ENCODE data around the gene MYCBP2.
"Not testable (repeated sequence)": the region's sequence is repeated elsewhere in the genome, so short reads cannot be mapped to it uniquely, and the experiment has no call there.

MYCBP2 gene

DNA sequence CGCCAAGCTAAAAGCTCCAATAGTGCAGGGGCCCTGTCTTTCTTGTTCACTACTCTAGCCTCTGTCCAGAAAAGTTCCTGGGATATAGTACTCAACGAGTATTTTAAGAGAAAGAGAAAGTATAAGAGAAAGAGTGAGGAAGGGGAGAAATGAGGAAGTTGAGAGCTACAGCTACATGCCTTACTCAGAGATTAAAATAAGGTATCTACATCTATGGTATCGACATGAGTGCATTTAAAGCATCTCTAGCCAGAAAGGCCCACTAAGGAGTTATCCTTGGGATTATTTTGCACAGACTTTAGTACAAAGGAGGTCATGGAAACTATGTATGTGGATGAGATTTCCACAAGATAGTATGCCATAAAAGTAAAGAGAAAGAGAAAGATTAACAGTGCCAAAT lies 28.5 kb downstream of the MYCBP2 start:
- DNase-seq, result no peak

DNA sequence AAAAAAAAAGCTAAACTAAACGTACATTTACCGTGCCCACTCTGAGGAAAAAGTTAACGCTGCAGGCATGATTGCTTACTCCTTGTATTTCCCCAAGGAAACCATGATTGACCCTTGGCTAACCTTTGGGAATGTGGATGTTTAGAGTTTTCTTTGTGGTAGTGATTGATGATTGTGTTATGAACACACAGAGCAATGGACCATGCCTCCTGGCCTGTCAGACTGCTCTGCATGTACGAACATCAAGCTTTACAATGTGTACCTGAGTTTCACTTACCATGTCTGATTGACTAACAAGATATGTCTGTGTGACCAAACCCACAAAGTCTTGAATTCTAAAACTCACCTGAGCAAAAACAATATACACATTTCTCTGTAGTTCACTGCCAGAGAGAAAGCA lies 35.1 kb downstream of the MYCBP2 start:
- DNase-seq, result no peak

DNA sequence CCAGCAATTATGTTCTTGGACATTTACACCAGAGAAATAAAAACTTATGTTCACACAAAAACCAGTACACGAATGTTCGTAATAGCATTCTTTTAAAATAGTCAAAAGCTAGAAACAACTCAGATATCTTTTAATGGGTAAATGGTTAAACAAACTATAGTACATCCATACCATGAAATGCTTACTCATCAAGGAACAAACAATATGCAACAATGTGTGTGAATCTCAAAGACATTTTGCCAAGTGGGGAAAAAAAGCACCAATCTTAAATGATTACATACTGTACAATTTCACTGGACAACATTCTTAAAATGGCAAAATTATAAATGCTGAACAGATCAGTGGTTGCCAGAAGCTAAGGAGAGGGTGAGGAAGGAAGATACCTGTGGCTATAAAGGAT lies 36.6 kb downstream of the MYCBP2 start:
- no peak for DNase-seq

DNA sequence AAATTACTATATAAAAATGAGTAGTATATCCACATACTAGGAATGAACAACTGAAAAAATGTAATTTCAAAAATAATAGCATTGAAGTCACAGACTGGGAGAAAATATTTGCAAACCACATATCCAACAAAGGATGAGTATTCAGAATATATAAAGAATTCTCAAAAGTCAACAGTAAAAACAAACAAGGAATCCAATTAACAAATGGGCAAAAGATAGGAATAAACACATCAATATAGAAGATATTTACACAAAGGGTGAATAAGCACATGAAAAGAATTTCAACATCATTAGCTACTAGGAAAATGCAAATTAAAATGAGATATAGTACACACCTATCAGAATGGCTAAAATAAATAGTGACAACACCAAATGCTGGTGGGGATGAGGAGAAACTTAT lies 37.0 kb downstream of the MYCBP2 start:
- no peak for DNase-seq

DNA sequence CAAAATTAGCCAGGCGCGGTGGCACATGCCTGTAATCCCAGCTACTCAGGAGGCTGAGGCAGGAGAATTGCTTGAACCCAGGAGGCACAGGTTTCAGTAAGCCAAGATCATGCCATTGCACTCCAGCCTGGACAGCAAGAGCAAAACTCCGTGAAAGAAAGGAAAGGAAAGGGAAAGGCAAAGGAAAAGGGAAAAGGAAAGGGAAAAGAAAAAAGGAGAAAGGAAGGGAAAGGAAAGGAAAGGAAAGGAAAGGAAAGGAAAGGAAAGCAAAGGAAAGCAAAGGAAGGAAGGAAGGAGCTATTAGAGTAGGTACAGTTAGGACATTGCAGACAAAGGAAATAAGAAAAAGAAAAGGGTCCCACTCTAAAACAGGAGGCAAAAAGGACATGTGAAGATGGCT lies 41.3 kb downstream of the MYCBP2 start:
- not testable (repeated sequence) for DNase-seq

DNA sequence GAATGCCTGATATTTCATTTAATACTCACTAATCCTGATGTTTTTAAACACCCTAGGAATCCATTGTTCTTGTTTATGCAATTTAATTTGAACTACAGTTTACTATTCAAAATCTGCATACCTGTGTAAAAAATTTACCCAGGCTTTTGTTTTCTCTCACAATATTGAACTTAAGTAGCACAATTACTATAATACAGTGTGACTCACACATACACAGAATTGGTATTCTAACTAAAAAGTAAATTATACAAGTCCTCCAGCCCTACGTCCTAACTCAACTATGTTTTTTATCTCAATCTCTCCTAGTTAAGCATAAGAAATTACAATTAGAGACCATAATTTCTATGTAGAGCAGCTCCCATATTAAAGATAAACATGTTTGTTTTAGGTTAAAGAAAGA lies 41.8 kb downstream of the MYCBP2 start:
- no peak for DNase-seq

DNA sequence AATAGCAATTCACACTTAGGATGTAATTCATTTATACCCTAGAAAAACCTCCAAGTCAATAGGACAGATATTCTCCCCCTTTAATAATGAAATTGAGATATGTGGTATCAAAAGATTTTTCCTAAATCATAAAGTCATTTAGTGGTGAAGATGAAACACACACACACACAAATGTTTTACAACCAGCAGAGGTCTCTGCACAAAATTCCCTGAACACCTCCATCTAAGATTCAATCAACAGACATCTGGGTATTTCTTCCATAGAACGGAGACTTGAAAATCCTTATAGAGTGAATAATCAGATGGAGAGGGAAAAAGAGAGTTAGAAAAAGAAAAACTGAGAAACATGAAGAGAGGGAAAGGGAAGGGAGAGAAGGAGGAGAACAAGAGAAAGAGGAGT lies 52.8 kb downstream of the MYCBP2 start:
- DNase-seq, result no peak

DNA sequence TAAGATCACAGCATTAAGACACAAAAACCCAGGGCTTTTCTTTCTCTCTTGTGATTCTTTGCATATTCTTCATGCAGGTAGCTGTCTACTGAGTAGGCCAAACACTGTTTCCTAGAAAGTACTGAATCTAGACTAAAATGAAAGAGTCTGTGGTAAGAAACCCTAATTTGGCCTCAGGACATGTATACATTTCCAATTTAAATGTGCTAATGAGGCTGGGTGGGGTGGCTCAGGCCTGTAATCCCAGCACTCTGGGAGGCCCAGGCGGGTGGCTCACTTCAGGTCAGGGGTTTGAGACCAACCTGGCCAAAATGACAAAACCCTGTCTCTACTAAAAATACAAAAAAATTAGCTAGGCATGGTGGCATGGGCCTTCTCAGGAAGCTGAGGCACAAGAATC lies 57.8 kb downstream of the MYCBP2 start:
- no peak for DNase-seq

DNA sequence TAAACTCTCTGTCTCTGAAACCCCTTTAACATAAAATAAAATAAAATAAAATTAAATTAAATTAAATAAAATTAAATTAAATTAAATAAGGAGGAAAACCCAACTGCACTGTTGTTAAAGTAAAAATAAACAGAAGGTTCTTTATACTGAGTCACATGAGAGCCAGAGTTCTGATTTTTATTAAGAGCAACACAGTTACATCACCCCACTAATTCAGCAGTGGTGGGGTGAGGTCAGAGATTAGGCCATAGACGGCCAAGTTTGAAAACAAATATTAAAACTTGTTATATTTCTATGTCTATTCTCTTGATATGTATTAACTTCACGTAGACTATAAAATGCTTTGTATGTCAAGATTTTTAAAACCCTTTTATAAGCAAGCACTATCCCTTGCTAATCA lies 59.5 kb downstream of the MYCBP2 start:
- DNase-seq, result no peak

DNA sequence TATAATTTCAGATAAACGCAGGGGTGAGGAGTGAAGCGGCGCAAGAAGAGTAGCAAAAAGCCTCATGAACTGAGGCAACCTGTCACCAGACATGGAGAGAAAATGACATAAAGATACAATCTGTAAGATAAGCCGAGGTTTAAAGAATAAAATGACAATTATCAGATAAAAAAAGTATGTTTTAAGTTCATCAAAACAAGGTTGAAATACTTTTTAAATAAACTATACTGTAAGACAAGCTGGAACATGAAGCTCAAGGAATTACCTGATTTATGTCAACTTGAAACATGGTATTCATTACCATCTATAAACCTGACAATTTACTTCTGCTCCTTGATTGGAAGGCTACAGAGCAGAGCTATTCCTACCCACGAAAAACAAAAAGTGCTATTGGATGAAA lies 61.6 kb downstream of the MYCBP2 start:
- no peak for DNase-seq

DNA sequence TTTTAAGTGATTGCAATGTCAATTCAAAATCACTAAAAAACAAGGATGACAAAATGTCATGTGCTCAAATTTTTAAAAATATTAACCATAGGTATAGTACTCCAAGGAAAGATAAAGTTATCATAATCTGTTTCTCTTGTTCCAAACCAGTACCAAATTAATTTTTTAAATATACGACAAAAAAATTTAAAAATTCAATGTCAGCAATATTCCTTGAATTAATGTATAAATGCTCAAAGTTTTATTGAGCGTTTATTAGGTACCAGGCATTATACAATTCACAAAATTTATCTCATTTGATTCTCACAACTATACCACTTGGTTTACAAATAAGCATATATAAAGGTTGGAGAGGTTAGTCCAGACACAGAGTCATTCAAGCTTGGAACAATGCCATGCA lies 64.7 kb downstream of the MYCBP2 start:
- DNase-seq, result no peak

DNA sequence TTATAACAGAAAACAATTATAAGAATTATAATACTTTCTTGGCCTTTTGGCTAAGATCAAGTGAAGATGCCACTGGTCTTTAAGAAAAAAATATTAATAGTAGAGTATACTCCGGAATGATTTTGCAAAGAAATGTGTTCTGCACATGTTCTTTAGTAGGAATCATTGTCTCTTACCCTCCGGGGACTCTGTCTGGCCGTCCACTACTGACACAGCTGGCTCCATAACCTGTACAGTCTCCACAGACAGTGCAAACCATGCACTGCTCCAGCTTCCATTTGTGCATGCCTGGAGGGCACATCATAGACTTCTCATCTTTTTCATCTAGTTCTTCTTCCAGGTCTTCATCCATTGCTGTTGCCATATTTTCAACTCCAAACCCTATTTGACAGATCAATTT lies 75.9 kb downstream of the MYCBP2 start:
- DNase-seq, result no peak

DNA sequence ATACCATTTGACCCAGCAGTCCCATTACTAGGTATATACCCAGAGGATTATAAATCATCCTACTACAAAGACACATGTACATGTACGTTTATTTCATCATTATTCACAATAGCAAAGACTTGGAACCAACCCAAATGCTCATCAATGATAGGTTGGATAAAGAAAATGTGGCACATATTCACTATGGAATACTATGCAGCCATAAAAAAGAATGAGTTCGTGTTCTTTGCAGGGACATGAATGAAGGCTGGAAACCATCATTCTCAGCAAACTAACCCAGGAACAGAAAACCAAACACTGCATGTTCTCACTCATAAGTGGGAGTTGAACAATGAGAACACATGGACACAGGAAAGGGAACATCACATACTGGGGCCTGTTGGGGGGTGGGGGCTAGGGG lies 81.7 kb downstream of the MYCBP2 start:
- not testable (repeated sequence) for DNase-seq

DNA sequence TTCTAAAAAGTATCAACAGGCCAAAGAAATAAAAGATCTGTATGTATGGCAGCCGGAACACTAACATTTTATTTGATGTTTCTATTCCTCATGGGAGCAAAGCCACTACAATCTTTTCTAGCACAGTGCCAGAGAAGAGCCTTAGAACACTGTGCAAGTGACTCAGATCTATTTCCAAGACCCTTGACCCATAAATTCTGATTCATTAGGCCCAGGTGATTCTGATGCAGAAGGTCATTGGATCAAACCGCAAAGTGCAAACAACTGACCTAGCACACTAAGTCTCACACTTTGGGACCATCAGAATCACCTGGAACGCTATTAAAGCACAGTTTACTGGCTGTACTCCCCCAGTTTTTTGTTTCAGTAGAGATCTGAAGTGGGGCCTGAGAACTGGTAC lies 87.6 kb downstream of the MYCBP2 start:
- no peak for DNase-seq

DNA sequence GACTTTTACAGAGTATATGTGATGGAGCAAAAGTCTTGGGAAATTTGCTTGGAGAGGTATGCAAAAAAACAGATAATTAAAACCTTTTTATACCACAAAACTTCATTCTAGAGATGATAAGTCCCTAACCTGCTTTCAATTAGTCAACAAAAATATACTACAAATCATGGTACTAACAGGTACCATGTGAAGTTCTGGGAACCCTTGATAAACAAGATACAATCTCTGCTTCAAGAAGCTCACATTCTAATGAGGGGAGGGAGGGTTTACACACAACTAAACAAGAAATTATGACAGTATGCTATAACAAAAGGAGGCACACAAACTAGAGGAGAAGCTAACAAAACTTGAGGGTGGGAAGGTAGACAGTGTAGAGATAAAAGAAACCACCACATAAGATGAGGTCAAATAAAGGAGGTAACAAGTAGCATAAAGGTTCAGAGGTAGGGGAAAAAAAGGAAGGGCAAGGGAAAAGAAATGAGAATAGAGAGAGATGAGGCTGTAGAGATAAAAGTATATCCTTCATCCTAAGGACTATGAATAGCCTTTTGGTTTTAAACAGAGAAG lies 91.4 kb downstream of the MYCBP2 start:
- no peak for DNase-seq

DNA sequence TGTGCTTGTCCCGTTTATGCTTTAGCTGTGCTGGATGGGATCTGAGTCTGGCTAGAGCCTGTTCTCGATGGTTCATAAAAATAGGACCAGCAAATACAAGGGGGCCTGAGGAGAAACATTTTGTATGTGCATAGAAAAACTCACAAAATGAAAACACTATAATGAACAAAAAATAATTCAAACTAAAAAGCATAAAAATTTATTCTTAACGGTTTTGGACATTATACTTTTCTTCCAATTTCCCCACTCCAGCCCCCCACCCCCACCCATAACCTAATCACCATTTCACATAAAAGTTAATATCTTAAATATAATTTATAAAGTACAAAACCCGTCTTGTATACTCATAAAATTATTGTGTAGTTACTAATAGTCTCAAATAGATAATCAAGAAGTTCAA lies 93.7 kb downstream of the MYCBP2 start:
- DNase-seq, result no peak

DNA sequence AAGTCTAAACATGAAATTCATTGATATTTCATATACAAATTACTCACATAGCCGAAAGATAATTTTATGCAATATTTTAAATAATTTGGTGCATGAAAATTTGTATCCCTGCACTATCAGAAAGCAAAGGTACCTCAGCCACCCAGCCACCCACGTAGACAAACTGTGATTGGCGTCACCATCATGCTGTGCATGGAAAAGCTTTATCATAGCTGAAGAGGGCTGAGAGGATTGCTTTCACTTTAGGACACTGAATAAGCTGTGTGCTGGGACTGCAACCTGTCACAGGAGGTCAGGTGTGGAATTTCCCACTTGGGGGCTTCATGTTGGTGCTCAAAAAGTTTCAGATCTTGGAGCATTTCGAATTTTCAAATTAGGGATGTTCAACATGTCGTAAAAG lies 96.3 kb downstream of the MYCBP2 start:
- DNase-seq, result peak in 1 of 2 experiments; percentile 9

DNA sequence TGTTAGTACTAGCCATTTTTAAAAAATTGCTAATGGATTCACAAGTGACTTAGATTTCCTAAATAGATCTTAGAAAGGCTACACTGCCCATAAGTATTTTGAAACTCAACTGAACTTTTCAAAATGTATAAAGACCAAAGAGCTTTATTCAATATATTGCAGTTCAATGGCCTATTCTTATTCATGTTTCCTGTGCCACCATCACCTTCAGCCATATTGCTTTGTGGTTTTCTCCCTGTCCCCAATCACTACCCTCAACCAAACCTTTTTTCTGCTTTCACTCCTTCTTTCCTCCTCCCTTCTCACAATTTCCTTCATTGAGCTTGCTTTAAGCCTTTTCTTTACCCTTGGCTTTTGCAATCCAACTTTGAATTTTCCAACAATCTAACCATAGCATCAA lies 100.9 kb downstream of the MYCBP2 start:
- DNase-seq, result no peak

DNA sequence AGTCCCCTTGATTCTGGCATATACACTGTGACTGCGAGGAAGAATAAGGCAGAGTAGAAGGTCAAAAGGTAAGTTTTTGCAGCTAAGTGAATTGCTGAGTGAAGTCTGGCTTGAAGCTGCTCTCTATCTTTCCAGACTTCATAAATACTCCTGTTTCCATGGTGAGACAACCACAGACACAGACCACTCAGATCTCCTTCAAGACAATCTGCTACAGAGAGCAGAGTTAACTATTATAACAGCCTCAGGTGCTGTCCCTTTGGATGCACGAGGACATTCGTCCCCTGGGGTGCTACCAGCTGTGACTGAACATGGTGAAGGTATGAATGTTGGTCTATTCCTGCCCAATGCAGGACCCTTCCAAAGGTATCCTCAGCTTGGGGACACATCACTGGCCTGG lies 104.0 kb downstream of the MYCBP2 start:
- DNase-seq, result no peak

DNA sequence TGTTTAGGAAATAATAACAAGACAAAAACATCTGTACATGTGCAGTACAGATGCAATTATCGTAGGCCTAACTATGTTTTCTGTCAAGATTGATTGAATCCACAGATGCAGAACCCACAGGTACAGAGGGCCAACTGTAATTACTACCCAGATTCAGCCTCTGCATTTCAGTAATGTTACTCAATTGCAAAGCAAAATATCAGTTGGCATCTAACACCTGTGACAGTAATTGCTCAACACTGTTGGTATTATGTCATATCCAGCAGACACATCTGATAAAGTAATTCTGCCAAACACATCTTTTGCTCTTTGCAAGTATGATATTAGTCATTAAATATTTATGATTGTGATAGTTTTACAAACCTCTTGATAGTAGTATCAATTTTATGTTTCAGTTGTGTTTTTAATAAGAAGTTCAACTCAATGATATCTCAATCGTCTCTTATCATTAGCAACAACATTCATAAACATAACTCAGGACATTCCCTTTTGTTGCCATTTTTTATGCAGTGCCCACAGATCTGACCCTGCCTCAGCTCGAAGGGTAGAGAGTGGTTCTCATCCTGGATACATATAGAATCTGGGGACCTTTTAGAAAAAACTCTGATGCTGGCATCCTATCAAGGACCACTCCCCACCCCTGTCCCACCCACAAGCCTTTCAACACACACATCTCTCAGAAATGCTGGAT lies 104.7 kb downstream of the MYCBP2 start:
- DNase-seq, result no peak

DNA sequence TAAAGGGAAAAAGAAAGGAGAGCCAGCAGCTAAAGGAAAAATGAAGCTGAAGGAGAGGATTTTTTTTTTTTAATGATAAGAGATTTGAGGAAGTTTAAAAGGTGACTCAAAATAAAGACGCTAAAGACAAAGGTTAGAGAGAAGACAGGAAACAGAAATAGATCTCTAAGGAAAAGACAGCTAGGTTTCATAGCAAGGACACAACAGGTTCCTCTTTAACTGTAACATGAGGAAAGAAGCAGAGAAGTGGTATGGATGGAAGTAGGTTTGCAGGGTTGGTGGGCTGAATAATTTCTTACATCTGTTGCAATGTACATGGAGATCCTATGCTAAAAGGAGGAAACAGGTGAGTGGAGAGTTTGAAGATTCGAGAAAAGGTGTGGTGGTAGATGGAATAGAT lies 107.5 kb downstream of the MYCBP2 start:
- no peak for DNase-seq

DNA sequence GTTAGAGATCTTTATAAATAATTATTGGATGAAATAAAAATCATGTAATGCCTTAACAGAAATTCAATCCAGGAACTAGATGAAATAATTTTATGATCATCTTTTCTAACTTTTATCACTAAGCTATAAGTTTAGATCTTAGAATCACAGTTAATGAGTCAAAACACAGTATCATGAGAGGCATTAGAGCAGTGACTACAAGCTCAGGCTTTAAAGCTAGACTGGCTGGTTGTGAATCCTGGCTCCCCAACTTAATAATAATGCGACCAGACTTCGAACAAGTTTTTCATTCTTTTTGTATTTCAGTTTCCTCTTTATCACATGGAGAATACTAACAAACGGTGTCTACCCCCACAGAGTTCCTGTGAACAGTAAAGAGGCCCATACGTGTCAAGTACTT lies 108.6 kb downstream of the MYCBP2 start:
- DNase-seq, result no peak

DNA sequence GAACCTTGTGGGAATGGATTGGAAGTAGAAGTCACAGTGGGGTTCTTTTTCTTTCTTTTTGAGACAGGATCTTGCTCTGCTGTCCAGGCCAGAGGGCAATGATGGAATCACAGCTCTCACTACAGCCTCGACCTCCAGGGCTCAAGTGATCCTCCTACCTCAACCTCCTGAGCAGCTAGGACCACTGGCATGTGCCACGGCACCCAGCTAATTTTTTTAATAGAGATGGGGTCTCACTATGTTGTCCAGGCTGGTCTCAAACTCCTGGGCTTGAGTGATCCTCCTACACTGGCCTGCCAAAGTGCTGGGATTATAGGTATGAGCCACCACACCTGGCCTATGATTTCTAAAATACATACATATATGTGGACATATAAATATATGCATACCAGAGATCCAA lies 111.4 kb downstream of the MYCBP2 start:
- no peak for DNase-seq

DNA sequence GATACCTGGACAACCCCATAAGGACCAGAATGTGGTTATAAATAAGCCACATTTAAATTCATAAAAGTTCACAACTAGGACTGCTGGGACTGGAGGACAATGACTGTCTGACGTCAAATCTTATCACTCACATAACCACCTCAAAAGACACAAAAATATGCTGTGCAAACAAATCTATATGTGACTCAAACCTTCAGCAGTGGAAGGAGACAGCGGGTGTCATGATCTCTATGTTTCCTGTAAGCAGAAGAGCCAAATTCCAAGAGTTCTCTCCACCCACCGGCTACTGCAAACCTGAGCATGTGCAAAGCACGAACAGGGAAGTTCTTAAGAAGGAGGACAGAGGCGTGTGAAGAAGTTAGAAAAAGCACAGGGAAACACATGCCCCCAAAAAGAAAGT lies 113.2 kb downstream of the MYCBP2 start:
- no peak for DNase-seq

DNA sequence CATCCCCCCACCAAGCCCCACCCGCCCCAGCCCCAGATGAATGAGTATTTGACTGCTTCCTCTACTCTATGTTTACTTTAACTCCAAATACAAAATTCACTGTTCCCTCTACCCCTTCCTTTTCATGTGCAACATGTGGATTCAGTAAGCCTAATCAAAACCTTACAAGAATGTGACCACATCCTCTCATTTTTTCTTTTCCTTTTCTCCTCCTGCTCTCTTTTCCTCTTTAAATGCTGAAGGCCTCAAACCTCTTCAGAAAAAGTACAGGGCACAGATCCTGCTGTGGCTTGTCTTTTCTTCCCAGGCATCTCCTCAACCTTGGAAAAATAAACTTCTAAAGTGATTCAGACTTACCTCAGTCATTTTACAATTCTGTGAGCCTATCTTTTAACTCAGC lies 119.0 kb downstream of the MYCBP2 start:
- no peak for DNase-seq

Data from activated CD4-positive, alpha-beta T cell treated with anti-CD3 and anti-CD28 coated beads, Interleukin-2, amount 50 U/mL, for 4 hours (primary cell).